ENCODE data around the gene MMGT1.
A peak's percentile ranks its signal among the peaks of the same experiment; 100 is the strongest.

Gene MMGT1

DNA sequence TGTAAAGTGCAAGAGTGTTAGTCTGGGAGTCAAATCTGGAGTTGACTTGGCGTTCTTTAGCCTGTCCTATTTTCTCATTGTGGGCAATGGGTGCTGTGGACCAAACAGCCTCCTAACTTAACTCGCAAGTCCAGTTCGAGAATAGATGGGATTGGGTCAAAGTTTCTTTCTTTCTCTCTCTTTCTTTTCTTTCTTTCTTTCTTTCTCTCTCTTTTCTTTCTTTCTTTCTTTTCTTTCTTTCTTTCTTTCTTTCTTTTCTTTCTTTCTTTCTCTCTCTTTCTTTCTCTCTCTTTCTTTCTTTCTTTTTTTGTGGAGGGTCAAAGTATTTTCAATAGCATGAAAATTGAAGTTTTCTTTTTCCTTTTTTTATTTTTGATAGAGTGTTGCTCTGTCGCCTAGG lies 14.5 kb upstream of the MMGT1 start:
- no peak overlapping the region for H2BK5ac ChIP-seq (ENCODE audit: low read length)
- no peak overlapping the region for H3K23ac ChIP-seq (ENCODE audit: low read length)
- no peak overlapping the region for H3K4me3 ChIP-seq (ENCODE audit: low read length)
- H3K4me1 ChIP-seq (ENCODE audit: control insufficient read depth, low read depth, low read length): no peaks in the 10 kb centered on the region
- no peak overlapping the region for H2BK120ac ChIP-seq (ENCODE audit: low read depth, low read length)
- no peak for DNase-seq
- H3K56ac ChIP-seq (ENCODE audit: low read length): no peak overlapping the region
- H3K4ac ChIP-seq (ENCODE audit: low read depth, low read length): no peak overlapping the region
- H3K18ac ChIP-seq (ENCODE audit: low read length): no peak overlapping the region
- H3K4me2 ChIP-seq (ENCODE audit: low read length): no peak overlapping the region
- H2BK15ac ChIP-seq (replicated peaks; ENCODE audit: low read depth): no peak overlapping the region
- no peak overlapping the region for H3K27ac ChIP-seq (ENCODE audit: low read depth, low read length)
- no peak overlapping the region for H3K9ac ChIP-seq (ENCODE audit: low read length)
- no peaks in the 10 kb centered on the region for H3K27me3 ChIP-seq (ENCODE audit: insufficient read depth, low read length, poor library complexity)
- no peak overlapping the region for H4K5ac ChIP-seq (ENCODE audit: low read length)
- H3K79me1 ChIP-seq (ENCODE audit: low read length): no peaks in the 10 kb centered on the region
- no peak overlapping the region for H4K8ac ChIP-seq (ENCODE audit: low read depth, low read length)
- peaks cover 4% of the 10 kb centered on the region for H3K79me2 ChIP-seq (ENCODE audit: control insufficient read depth, insufficient read depth, low read length)
- H2AK5ac ChIP-seq (ENCODE audit: low read length): no peak overlapping the region
- H3K36me3 ChIP-seq (ENCODE audit: control insufficient read depth, insufficient read depth, low read length): no peaks in the 10 kb centered on the region
- WGBS (ENCODE audit: extremely low coverage, insufficient coverage, low lambda C conversion rate): no CpG with 5 or more reads among the region's 4 CpGs

DNA sequence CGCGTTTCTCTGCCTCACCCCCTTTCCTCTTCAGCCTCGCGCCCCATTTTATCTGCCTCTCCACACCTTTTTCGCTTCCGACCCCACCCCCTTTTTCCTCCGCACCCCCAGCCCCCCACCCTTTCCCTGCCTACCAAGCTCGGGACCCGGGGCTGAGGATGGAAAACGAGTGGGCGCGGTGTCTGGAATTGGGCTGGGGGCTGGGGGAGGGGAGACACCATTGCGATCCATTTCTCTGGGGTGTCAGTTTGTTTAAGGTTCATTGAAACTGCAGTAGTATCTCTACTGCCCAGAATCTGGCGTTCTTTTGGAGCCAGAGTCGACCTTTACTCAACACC lies 12.2 kb upstream of the MMGT1 start:
- no peak overlapping the region for H2BK120ac ChIP-seq (ENCODE audit: low read depth, low read length)
- no peaks in the 10 kb centered on the region for H3K27me3 ChIP-seq (ENCODE audit: insufficient read depth, low read length, poor library complexity)
- no peak overlapping the region for H3K23ac ChIP-seq (ENCODE audit: low read length)
- no peaks in the 10 kb centered on the region for H3K36me3 ChIP-seq (ENCODE audit: control insufficient read depth, insufficient read depth, low read length)
- no peak overlapping the region for H3K4ac ChIP-seq (ENCODE audit: low read depth, low read length)
- peak overlapping the region; percentile 93 for H3K56ac ChIP-seq (ENCODE audit: low read length)
- H3K79me1 ChIP-seq (ENCODE audit: low read length): no peaks in the 10 kb centered on the region
- no peak overlapping the region for H3K27ac ChIP-seq (ENCODE audit: low read depth, low read length)
- H3K4me2 ChIP-seq (ENCODE audit: low read length): peak overlapping the region; percentile 50
- DNase-seq: no peak
- H3K9ac ChIP-seq (ENCODE audit: low read length): peak overlapping the region; percentile 80
- peaks cover 4% of the 10 kb centered on the region for H3K79me2 ChIP-seq (ENCODE audit: control insufficient read depth, insufficient read depth, low read length)
- no peak overlapping the region for H2BK5ac ChIP-seq (ENCODE audit: low read length)
- no peak overlapping the region for H4K5ac ChIP-seq (ENCODE audit: low read length)
- no peak overlapping the region for H3K18ac ChIP-seq (ENCODE audit: low read length)
- no peak overlapping the region for H4K8ac ChIP-seq (ENCODE audit: low read depth, low read length)
- no peak overlapping the region for H2BK15ac ChIP-seq (replicated peaks; ENCODE audit: low read depth)
- peak overlapping the region; percentile 80 for H3K4me3 ChIP-seq (ENCODE audit: low read length)
- no CpG with 5 or more reads among the region's 15 CpGs for WGBS (ENCODE audit: extremely low coverage, insufficient coverage, low lambda C conversion rate)
- H2AK5ac ChIP-seq (ENCODE audit: low read length): no peak overlapping the region
- H3K4me1 ChIP-seq (ENCODE audit: control insufficient read depth, low read depth, low read length): no peaks in the 10 kb centered on the region

DNA sequence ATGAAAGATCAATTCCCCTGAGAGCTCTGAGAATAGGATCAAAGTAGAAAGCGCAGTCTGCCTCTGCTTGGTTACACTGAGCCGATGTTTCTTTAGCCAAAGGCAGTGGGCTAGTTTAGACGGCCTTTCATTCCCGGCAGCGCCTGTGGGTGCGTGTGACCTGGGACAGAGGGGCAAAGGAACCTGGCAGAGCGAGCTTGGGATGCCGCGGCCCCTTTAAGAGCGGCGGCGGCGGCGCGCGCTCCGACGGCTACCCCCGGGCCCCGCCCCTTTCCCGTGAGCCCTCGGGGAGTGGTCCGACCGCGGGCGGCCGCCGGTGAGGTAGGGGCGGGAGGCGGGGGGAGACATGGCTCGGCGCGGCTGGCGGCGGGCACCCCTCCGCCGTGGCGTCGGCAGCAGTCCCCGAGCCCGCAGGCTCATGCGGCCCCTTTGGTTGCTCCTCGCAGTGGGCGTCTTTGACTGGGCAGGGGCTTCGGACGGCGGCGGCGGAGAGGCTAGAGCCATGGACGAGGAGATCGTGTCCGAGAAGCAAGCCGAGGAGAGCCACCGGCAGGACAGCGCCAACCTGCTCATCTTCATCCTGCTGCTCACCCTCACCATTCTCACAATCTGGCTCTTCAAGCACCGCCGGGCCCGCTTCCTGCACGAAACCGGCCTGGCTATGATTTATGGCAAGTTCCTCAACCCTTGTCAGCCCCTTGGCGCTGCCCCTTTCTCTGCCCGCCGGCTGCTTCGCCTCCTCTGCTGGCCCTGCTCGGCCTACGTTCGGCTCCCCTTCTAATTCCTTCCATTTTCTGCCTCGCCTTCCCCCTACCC lies 11.6 kb upstream of the MMGT1 start, which contains the start of gene SLC9A6:
Gene SLC9A6 (plus strand): TSS at position 279 of the 816 bp plus-strand sequence. CDS start 224 bp downstream, at position 503.
- H4K8ac ChIP-seq (ENCODE audit: low read depth, low read length): no peak within 1 kb of the TSS
- no peaks in the 10 kb centered on the region for H3K36me3 ChIP-seq (ENCODE audit: control insufficient read depth, insufficient read depth, low read length)
- H2BK15ac ChIP-seq (replicated peaks; ENCODE audit: low read depth): no peak within 1 kb of the TSS
- no peak within 1 kb of the TSS for H2AK5ac ChIP-seq (ENCODE audit: low read length)
- peak within 1 kb of the TSS; percentile 57 for H3K4me2 ChIP-seq (ENCODE audit: low read length)
- no peak within 1 kb of the TSS for H4K5ac ChIP-seq (ENCODE audit: low read length)
- H2BK120ac ChIP-seq (ENCODE audit: low read depth, low read length): no peak within 1 kb of the TSS
- peak; percentile 69 for DNase-seq
- H3K4me3 ChIP-seq (ENCODE audit: low read length): peak within 1 kb of the TSS; percentile 80
- H3K9ac ChIP-seq (ENCODE audit: low read length): peak within 1 kb of the TSS; percentile 80
- no CpG with 5 or more reads among the region's 68 CpGs for WGBS (ENCODE audit: extremely low coverage, insufficient coverage, low lambda C conversion rate)
- H3K23ac ChIP-seq (ENCODE audit: low read length): no peak within 1 kb of the TSS
- peak within 1 kb of the TSS; percentile 64 for H3K18ac ChIP-seq (ENCODE audit: low read length)
- no peaks in the 10 kb centered on the region for H3K4me1 ChIP-seq (ENCODE audit: control insufficient read depth, low read depth, low read length)
- no peaks in the 10 kb centered on the region for H3K27me3 ChIP-seq (ENCODE audit: insufficient read depth, low read length, poor library complexity)
- peak within 1 kb of the TSS; percentile 57 for H3K27ac ChIP-seq (ENCODE audit: low read depth, low read length)
- H3K56ac ChIP-seq (ENCODE audit: low read length): peak within 1 kb of the TSS; percentile 93
- no peak within 1 kb of the TSS for H3K4ac ChIP-seq (ENCODE audit: low read depth, low read length)
- no peak within 1 kb of the TSS for H2BK5ac ChIP-seq (ENCODE audit: low read length)
- H3K79me1 ChIP-seq (ENCODE audit: low read length): no peaks in the 10 kb centered on the region
- H3K79me2 ChIP-seq (ENCODE audit: control insufficient read depth, insufficient read depth, low read length): peaks cover 4% of the 10 kb centered on the region

DNA sequence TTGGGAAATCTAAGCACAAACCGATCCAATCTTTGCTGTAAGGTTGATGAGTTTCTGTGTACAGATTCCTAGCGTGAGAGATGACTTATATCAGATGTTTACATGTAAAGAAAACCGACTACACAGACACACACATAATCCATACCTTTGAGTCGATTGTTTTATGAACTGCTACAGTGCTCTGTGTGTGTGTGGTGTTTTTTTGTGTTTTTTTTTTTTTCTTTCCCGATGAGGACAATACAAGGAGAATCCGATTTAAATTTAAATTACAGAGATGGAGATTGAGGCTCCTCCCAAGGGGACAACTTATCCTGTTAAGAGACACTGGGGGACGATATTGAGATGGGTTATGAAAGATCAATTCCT lies 11.0 kb upstream of the MMGT1 start:
- H4K8ac ChIP-seq (ENCODE audit: low read depth, low read length): no peak overlapping the region
- no peak overlapping the region for H4K5ac ChIP-seq (ENCODE audit: low read length)
- peak overlapping the region; percentile 57 for H3K4me2 ChIP-seq (ENCODE audit: low read length)
- no peak overlapping the region for H3K27ac ChIP-seq (ENCODE audit: low read depth, low read length)
- no peaks in the 10 kb centered on the region for H3K36me3 ChIP-seq (ENCODE audit: control insufficient read depth, insufficient read depth, low read length)
- no peaks in the 10 kb centered on the region for H3K27me3 ChIP-seq (ENCODE audit: insufficient read depth, low read length, poor library complexity)
- H3K79me2 ChIP-seq (ENCODE audit: control insufficient read depth, insufficient read depth, low read length): peaks cover 4% of the 10 kb centered on the region
- H3K4ac ChIP-seq (ENCODE audit: low read depth, low read length): no peak overlapping the region
- no peaks in the 10 kb centered on the region for H3K4me1 ChIP-seq (ENCODE audit: control insufficient read depth, low read depth, low read length)
- H3K79me1 ChIP-seq (ENCODE audit: low read length): no peaks in the 10 kb centered on the region
- H3K4me3 ChIP-seq (ENCODE audit: low read length): peak overlapping the region; percentile 35
- H3K23ac ChIP-seq (ENCODE audit: low read length): no peak overlapping the region
- H3K18ac ChIP-seq (ENCODE audit: low read length): peak overlapping the region; percentile 64
- H2BK15ac ChIP-seq (replicated peaks; ENCODE audit: low read depth): no peak overlapping the region
- no peak for DNase-seq
- WGBS (ENCODE audit: extremely low coverage, insufficient coverage, low lambda C conversion rate): no CpG with 5 or more reads among the region's 7 CpGs
- peak overlapping the region; percentile 78 for H3K56ac ChIP-seq (ENCODE audit: low read length)
- H3K9ac ChIP-seq (ENCODE audit: low read length): peak overlapping the region; percentile 74
- H2AK5ac ChIP-seq (ENCODE audit: low read length): no peak overlapping the region
- H2BK120ac ChIP-seq (ENCODE audit: low read depth, low read length): no peak overlapping the region
- H2BK5ac ChIP-seq (ENCODE audit: low read length): no peak overlapping the region

DNA sequence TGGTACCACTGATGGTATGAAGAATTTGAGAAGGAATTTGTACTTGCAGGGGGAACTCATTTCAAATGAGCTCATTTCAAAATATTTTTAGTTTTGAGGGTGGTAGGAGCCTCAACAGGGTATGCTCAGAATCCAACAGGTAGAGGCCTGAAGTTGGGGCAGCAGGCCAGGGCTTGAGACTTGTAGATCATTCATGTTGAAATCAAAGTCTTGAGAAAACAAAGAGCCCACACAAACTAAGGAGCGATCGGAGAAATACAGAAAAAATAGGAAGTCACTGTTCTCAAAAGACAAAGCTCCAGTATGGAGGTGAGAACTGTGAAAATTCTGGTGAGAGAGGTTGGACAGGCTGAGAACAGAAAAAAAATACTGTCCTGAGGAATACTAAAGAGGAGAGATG lies 10.5 kb upstream of the MMGT1 start:
- no peaks in the 10 kb centered on the region for H3K27me3 ChIP-seq (ENCODE audit: insufficient read depth, low read length, poor library complexity)
- H3K4me2 ChIP-seq (ENCODE audit: low read length): no peak overlapping the region
- no peak overlapping the region for H3K4me3 ChIP-seq (ENCODE audit: low read length)
- H4K5ac ChIP-seq (ENCODE audit: low read length): no peak overlapping the region
- no peak overlapping the region for H3K27ac ChIP-seq (ENCODE audit: low read depth, low read length)
- peak overlapping the region; percentile 78 for H3K56ac ChIP-seq (ENCODE audit: low read length)
- H2BK15ac ChIP-seq (replicated peaks; ENCODE audit: low read depth): no peak overlapping the region
- H3K4me1 ChIP-seq (ENCODE audit: control insufficient read depth, low read depth, low read length): no peaks in the 10 kb centered on the region
- H2AK5ac ChIP-seq (ENCODE audit: low read length): no peak overlapping the region
- H2BK5ac ChIP-seq (ENCODE audit: low read length): no peak overlapping the region
- no CpG with 5 or more reads among the region's 2 CpGs for WGBS (ENCODE audit: extremely low coverage, insufficient coverage, low lambda C conversion rate)
- no peaks in the 10 kb centered on the region for H3K79me1 ChIP-seq (ENCODE audit: low read length)
- H3K79me2 ChIP-seq (ENCODE audit: control insufficient read depth, insufficient read depth, low read length): peaks cover 4% of the 10 kb centered on the region
- no peak overlapping the region for H2BK120ac ChIP-seq (ENCODE audit: low read depth, low read length)
- H3K36me3 ChIP-seq (ENCODE audit: control insufficient read depth, insufficient read depth, low read length): no peaks in the 10 kb centered on the region
- no peak overlapping the region for H3K4ac ChIP-seq (ENCODE audit: low read depth, low read length)
- DNase-seq: no peak
- no peak overlapping the region for H3K18ac ChIP-seq (ENCODE audit: low read length)
- H3K23ac ChIP-seq (ENCODE audit: low read length): no peak overlapping the region
- no peak overlapping the region for H4K8ac ChIP-seq (ENCODE audit: low read depth, low read length)
- H3K9ac ChIP-seq (ENCODE audit: low read length): no peak overlapping the region

DNA sequence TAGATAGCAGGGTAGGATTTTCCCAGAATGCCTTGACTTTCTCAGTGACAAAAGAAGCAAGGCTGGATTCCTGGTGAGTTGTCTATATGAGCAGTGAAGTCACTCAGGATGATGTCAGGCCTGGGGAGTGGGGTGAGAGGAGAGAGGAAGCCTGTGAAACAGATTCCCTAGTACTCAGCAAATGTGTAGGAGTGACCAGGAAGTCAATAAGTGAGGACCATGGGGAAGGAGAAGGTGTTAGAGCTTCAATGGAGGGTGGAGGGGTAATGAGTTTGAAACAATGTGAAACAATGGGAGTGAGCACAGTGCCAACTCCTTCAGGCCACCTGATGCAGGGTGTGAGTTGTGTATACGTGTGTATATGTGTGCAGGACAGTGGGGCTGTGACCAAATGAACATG lies 9.1 kb upstream of the MMGT1 start:
- Histone ChIP-seq H3K18ac (ENCODE audit: low read length) (no peak overlapping the region), H4K5ac (ENCODE audit: low read length) (no peak overlapping the region), H3K4ac (ENCODE audit: low read depth, low read length) (no peak overlapping the region), H2BK5ac (ENCODE audit: low read length) (no peak overlapping the region), H3K56ac (ENCODE audit: low read length) (no peak overlapping the region), H2BK15ac (replicated peaks; ENCODE audit: low read depth) (no peak overlapping the region), H2BK120ac (ENCODE audit: low read depth, low read length) (no peak overlapping the region), H3K36me3 (ENCODE audit: control insufficient read depth, insufficient read depth, low read length) (no peaks in the 10 kb centered on the region), H4K8ac (ENCODE audit: low read depth, low read length) (no peak overlapping the region), H2AK5ac (ENCODE audit: low read length) (no peak overlapping the region), H3K9ac (ENCODE audit: low read length) (no peak overlapping the region), H3K4me2 (ENCODE audit: low read length) (no peak overlapping the region), H3K79me2 (ENCODE audit: control insufficient read depth, insufficient read depth, low read length) (peaks cover 4% of the 10 kb centered on the region), H3K4me1 (ENCODE audit: control insufficient read depth, low read depth, low read length) (no peaks in the 10 kb centered on the region), H3K27me3 (ENCODE audit: insufficient read depth, low read length, poor library complexity) (no peaks in the 10 kb centered on the region), H3K4me3 (ENCODE audit: low read length) (no peak overlapping the region), H3K79me1 (ENCODE audit: low read length) (no peaks in the 10 kb centered on the region), H3K27ac (ENCODE audit: low read depth, low read length) (no peak overlapping the region), H3K23ac (ENCODE audit: low read length) (no peak overlapping the region)
- peak; percentile 3 for DNase-seq
- WGBS (ENCODE audit: extremely low coverage, insufficient coverage, low lambda C conversion rate): no CpG with 5 or more reads among the region's 1 CpG

All from mesendoderm (in vitro differentiated cells).